Measurements from ENCODE around the gene VAMP3.

VAMP3 gene

DNA sequence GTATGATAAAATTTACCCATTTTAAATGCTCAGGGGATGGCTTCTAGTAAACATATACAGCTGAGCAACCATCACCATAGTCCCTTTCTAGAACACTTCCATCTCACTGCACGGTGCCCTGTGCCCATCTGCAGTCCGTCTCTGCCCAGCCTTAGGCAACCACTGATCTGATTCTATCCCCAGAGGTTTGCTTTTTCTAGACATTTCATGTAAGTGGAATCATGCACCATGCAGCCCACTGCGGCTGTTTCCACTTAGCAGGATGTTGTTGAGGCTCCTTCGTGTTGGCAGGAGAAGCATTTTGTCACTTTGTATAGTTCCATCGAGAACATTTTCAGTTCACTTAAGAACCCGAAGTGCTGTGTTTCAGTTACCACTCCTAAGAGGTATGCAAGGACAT is 27.8 kb upstream of the VAMP3 start:
- TF ChIP-seq POLR2AphosphoS5 (IDR thresholded peaks at IDR 0.05; ENCODE audit: low read depth, low read length) (no peak), TAF1 (IDR thresholded peaks at IDR 0.05; ENCODE audit: borderline replicate concordance, insufficient read depth, low read length) (no peak), FOXP2 (optimal IDR thresholded peaks at IDR 0.05; ENCODE audit: borderline replicate concordance, extremely low read depth, extremely low read length, insufficient read depth) (no peak), SIN3A (IDR thresholded peaks at IDR 0.05; ENCODE audit: borderline replicate concordance, insufficient read depth, low read length) (no peak)
- TF ChIP-seq, protein P1, sequence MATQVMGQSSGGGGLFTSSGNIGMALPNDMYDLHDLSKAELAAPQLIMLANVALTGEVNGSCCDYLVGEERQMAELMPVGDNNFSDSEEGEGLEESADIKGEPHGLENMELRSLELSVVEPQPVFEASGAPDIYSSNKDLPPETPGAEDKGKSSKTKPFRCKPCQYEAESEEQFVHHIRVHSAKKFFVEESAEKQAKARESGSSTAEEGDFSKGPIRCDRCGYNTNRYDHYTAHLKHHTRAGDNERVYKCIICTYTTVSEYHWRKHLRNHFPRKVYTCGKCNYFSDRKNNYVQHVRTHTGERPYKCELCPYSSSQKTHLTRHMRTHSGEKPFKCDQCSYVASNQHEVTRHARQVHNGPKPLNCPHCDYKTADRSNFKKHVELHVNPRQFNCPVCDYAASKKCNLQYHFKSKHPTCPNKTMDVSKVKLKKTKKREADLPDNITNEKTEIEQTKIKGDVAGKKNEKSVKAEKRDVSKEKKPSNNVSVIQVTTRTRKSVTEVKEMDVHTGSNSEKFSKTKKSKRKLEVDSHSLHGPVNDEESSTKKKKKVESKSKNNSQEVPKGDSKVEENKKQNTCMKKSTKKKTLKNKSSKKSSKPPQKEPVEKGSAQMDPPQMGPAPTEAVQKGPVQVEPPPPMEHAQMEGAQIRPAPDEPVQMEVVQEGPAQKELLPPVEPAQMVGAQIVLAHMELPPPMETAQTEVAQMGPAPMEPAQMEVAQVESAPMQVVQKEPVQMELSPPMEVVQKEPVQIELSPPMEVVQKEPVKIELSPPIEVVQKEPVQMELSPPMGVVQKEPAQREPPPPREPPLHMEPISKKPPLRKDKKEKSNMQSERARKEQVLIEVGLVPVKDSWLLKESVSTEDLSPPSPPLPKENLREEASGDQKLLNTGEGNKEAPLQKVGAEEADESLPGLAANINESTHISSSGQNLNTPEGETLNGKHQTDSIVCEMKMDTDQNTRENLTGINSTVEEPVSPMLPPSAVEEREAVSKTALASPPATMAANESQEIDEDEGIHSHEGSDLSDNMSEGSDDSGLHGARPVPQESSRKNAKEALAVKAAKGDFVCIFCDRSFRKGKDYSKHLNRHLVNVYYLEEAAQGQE (IDR thresholded peaks at IDR 0.05; ENCODE audit: insufficient read depth in 1 of 2, low read depth in 2 of 2, low read length in 2 of 2) = no peak

DNA sequence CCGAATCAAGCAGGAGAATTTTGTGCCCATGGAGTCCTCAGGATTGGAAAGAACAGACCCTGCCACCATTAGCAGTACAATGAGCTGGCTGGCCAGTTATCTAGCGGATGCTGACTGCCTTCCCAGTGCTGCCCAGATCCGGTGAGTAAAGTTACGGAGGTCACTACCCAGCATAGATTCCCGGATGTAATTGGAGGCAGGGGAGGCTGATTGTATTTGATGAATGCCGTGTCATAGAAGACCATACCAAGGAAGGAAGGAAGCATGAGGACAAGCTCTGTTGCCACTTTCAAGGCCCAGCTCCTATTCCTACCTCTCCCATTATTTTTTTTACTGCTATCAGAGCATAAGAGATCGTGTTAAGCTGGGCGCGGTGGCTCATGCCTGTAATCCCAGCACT is 26.2 kb upstream of the VAMP3 start:
- TF ChIP-seq TAF1 (IDR thresholded peaks at IDR 0.05; ENCODE audit: borderline replicate concordance, insufficient read depth, low read length) (no peak), SIN3A (IDR thresholded peaks at IDR 0.05; ENCODE audit: borderline replicate concordance, insufficient read depth, low read length) (no peak)

DNA sequence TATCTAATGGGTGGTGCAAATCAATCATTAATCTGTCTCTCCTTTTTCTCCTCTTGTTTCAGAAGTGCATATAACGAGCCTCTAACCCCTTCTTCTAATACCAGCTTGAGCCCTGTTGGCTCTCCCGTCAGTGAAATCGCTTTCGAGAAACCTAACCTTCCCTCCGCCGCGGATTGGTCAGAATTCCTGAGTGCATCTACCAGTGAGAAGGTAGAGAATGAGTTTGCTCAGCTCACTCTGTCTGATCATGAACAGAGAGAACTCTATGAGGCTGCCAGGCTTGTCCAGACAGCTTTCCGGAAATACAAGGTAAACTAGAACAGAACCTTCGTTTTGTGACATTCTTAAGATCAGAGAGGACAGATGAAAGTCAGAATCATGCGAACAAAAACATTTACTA is 25.3 kb upstream of the VAMP3 start:
- TF ChIP-seq FOXP2 (optimal IDR thresholded peaks at IDR 0.05; ENCODE audit: borderline replicate concordance, extremely low read depth, extremely low read length, insufficient read depth) = no peak
- no peak for TF ChIP-seq POLR2AphosphoS5 (IDR thresholded peaks at IDR 0.05; ENCODE audit: low read depth, low read length)
- TF ChIP-seq, protein P1 (IDR thresholded peaks at IDR 0.05; ENCODE audit: insufficient read depth in 1 of 2, low read depth in 2 of 2, low read length in 2 of 2) = no peak
- TF ChIP-seq TAF1 (IDR thresholded peaks at IDR 0.05; ENCODE audit: borderline replicate concordance, insufficient read depth, low read length) = no peak
- TF ChIP-seq SIN3A (IDR thresholded peaks at IDR 0.05; ENCODE audit: borderline replicate concordance, insufficient read depth, low read length) = no peak

DNA sequence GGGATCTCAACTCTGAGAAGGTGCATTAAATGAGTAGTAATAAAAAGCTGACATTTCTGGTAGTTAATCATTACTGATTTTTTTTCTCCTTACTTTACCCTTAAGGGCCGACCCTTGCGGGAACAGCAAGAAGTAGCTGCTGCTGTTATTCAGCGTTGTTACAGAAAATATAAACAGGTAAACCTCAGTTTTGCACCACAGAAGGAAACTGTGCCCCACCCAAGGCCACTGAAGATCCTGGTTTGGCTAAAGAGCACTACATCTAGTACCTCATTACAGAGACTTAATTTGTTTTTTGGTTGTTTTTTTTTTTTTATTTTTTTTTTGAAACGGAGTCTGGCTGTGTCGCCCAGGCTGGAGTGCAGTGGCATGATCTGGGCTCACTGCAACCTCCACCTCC is 23.5 kb upstream of the VAMP3 start:
- TF ChIP-seq SIN3A (IDR thresholded peaks at IDR 0.05; ENCODE audit: borderline replicate concordance, insufficient read depth, low read length) (no peak), TAF1 (IDR thresholded peaks at IDR 0.05; ENCODE audit: borderline replicate concordance, insufficient read depth, low read length) (no peak), FOXP2 (optimal IDR thresholded peaks at IDR 0.05; ENCODE audit: borderline replicate concordance, extremely low read depth, extremely low read length, insufficient read depth) (no peak), POLR2AphosphoS5 (IDR thresholded peaks at IDR 0.05; ENCODE audit: low read depth, low read length) (no peak)
- TF ChIP-seq, protein P1 (IDR thresholded peaks at IDR 0.05; ENCODE audit: insufficient read depth in 1 of 2, low read depth in 2 of 2, low read length in 2 of 2) = no peak

DNA sequence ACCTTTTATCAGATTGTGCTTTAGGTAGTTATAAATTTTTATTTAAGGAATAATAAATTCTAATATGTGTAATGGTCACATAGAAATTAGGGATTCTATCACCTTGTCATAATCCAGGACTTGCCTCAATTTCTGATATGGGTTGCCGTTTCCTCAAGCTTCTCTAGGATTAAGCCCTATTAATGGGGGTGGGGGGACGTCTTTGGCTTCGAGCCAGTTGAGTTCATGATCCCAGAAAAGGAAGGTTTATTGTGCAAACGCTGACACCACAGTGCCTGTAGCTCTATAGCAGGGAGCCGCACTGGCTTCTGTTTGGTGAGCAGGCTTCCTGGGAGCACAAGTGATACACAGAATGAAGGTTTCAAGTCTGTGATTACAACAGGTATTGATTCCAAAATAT is 22.0 kb upstream of the VAMP3 start:
- no peak for TF ChIP-seq SIN3A (IDR thresholded peaks at IDR 0.05; ENCODE audit: borderline replicate concordance, insufficient read depth, low read length)
- no peak for TF ChIP-seq FOXP2 (optimal IDR thresholded peaks at IDR 0.05; ENCODE audit: borderline replicate concordance, extremely low read depth, extremely low read length, insufficient read depth)
- TF ChIP-seq, protein P1 (IDR thresholded peaks at IDR 0.05; ENCODE audit: insufficient read depth in 1 of 2, low read depth in 2 of 2, low read length in 2 of 2) = no peak
- TF ChIP-seq POLR2AphosphoS5 (IDR thresholded peaks at IDR 0.05; ENCODE audit: low read depth, low read length) = no peak
- TF ChIP-seq TAF1 (IDR thresholded peaks at IDR 0.05; ENCODE audit: borderline replicate concordance, insufficient read depth, low read length) = no peak
